Bladder microvascular endothelial cell (primary cell): Measurements from ENCODE around the gene DIAPH1. TPM values are rescaled to one million over a fixed set of nuclear protein-coding genes. Genes with fewer than 3 reads are reported as not detected.

Source experiments
- total RNA-seq: library from RNA; depleted of rRNA; stranded (reverse); fragments of >200 nt; gene quantifications from 2 replicates; pipeline ENCODE4 v1.2.3, GENCODE V29; 2014

DIAPH1 gene
- 43.5 and 77.2 TPM in 2 replicates for total RNA-seq

DNA sequence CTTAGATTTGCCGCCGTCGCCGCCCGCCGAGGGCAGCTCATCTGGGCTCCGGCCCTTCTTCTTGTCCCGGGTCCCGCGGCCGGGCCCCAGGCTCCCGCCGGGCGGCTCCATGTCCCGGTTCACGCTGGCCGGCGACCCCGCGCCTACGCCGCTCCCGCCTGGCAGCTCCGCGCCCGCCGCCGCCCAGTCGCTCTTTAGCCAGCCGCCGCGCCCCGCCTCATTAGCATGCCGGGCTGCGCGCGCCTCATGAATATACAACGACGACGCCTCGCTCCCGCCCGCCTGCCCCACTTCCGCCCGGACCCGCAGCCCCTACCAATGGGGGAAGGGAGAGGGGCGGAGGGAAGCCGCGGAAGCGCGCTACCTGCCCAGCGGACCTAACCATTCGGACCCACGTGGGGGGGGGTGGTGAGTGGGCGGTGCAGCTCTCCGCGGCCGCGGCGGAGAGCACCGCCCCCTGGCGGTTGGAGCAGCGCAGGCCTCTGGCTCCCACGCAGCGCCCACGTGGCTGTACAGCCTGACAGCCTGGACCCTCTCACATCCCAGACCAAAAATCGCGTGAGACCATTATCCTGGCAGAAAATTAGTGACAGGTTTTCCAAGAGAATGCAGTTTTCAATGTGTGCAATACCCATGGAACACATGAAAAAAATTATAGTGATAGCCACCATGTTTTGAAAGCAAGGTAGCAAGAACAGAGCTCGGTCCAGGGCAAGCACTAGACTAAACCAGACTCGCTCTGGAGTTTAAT lies at the start of gene DIAPH1:
DIAPH1 (minus strand) TSS at position 197 of the 751 bp plus-strand sequence; CDS start at position 111, 86 bp downstream.

DNA sequence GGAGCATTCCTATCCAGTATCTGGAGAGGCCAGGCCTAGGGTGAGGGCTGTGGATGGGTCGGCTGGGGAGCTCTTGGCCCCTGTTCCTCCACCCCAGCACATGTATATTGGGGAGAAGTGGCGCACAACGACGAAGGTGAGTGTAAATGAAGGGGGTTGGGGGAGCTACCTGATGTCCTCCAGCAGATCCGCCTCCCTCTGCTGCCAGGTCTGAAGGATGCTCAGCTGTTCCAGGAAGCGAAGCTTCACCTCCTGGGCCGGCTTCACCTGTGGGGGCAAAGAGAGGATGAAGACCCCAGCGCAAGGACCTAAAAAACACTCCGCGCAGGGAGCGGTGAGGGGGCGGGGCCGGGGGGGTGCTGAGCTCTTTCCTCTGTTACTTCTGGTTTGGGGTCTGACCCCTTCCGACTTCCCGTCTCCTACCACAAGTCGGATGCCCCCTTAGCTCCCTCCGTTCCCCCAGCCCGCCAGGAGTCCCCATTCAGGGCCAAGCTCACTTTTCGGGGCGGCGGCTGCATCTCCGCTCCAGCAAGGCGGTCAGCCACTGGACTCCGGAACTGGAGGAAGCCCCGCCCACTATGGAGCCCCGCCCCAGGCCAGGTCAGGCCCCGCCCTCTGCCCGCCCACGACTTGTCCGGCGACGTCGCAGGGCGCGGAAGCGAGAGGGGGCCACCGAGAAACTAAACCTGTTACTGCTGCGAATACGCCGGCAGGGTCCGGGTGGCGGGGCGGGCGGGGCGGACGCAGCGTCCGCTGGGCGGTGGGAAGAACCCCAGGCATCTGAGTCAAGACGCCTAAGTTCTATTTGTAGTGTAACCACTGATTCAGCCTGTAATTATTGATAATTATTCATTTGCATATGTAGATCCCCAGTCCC lies 32.3 kb upstream of the DIAPH1 start, which contains the start of gene FCHSD1:
FCHSD1 (minus strand) TSS at position 568 of the 877 bp plus-strand sequence; CDS start at position 518, 50 bp downstream.

DNA sequence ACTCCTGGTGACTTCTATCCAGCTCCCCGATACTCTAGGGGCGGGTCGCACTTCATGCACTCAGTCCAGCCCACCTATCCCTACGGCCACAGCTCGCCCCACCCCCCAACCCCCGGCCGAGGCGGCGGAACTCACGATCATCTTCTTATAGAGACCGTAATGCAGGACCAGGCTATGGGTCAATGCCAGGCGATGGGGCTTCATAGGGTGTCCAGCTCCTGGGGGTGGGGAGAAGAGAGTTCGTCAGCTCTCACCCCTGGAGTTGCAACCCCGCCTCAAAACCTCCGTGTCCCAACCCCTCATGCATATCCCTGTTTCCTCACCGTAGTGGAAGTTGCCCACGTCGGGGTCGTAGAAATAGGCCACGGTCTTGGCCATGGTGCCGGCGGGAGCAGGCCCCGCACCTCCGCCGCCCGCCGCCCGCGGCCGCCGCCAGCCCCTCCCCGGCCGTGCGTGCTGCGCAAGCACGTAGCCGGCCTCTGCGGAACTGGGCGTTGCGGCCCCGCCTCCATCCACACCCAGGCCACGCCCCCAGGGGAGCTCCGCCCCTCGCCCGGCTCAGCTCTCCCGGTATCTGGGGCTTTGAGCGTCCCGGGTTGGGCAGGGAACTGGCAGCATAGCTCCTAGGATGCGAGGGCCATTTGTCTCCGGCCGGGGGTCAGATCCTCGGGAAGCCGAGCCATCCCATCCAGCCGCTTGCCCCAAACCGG lies 17.8 kb upstream of the DIAPH1 start, which contains the start of the genes HDAC3 and RELL2:
HDAC3 (minus strand) TSS at position 437 of the 710 bp plus-strand sequence; CDS start at position 378, 59 bp downstream.
RELL2 (plus strand) TSS at position 585 of the 710 bp plus-strand sequence. CDS start 1,229 bp downstream, outside the sequence.

DNA sequence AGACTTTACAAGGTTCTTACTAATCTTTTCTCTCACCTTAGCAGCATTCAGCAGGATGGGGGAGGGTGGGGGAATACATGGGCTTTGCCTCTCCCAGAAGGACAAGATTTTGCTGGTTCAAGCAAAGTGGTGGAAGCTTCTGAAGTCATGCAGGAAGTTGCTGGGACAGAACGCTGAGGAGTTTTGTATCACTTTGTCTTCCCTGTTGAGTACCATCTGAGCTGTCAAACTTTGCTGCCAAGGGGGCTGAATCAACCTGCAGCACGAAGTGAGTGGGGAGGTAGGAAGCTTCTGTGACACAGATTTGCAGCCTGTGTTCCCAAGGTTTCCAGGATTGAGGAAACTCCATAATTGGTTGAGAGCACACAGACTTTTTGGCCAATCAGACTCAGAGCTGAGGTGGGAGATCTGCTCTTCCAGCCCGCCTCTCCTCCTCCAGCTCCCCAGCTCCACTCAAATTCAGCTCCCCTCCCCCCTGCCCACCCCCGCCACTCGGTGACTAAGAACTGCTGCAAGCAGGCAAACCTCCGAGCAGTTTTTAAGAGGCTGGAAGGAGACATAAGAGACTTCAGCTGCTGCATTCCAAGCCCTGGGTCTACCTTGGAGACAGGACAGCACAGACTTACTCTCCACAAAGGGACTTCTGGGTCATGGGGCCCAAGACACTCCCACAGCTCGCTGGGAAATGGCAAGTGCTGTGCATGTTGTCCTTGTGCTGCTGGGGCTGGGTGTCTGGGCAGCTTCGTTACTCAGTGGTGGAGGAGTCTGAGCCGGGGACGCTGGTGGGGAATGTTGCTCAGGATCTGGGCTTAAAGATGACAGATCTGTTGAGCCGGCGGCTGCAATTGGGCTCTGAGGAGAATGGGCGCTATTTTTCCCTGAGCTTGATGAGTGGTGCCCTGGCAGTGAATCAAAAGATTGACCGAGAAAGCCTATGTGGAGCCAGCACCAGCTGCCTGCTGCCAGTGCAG lies 129.9 kb downstream of the DIAPH1 start, which contains the start of gene PCDHGC5:
PCDHGC5 (plus strand) TSS at position 491 of the 971 bp plus-strand sequence; CDS start at position 651, 160 bp downstream.

DNA sequence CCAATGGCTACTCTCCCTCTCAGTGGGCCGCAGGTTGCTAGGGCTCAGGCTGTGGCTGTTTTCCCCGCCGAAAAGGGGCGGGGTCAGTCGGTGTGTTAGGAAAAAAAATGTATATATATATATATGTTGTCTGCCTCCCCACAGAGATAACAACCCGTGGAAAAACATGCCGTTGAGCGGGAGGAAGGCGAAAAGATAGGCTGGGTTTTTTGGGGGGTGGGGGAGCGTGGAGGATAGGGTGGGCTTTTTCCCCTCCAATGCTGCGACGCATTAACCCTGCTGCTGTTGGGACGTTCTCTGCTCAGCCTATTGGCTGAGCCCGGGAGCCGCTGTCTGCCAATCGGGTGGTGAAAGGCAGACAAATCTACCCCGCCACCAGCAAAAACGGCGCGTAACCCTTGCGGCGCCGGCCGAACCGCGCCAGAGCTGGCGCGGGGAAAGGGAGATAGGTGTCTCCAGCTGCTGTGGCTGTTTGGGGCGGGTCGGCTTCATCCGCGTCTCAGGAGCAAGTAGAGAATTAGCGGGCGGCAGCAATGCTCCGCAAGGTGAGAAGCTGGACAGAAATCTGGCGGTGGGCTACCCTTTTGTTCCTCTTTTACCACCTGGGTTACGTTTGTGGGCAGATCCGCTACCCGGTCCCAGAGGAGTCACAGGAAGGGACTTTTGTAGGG lies 134.0 kb downstream of the DIAPH1 start, which contains the start of gene PCDHGC4:
PCDHGC4 (plus strand) TSS at position 390 of the 671 bp plus-strand sequence; CDS start at position 534, 144 bp downstream.

DNA sequence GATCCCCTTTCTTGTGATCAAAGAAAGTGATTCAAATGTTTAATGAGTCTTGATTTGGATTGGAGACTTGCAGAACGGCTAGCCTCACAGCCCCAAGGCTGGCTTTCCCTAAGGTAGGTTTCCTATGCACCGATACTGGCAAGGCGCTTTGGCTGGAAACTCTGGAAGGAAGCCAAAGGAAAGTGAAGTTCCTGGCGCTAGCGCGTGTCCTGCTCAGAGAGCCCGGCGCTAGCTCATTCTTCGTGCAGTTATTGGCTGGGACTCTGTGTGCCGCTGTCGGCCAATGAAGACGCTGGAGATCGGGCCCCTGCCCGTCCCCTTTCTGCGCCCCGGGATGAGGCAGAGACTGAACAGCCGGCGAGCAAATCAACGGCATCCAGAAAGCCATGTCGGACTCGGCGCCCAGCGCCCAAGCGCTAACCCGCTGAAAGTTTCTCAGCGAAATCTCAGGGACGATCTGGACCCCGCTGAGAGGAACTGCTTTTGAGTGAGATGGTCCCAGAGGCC lies 143.1 kb downstream of the DIAPH1 start, which contains the start of gene PCDHGC3:
PCDHGC3 (plus strand) TSS at position 342 of the 507 bp plus-strand sequence; CDS start at position 493, 151 bp downstream.

Other genes starting within 250 kb of the DIAPH1 start
- 1.5 and 8.4 TPM in 2 replicates for gene PCDHGB3, start 248.8 kb downstream of the DIAPH1 start, total RNA-seq
- 1.5 and 4.1 TPM in 2 replicates for gene PCDHGA6, start 245.1 kb downstream of the DIAPH1 start, total RNA-seq
- gene PCDHGA7, start 236.3 kb downstream of the DIAPH1 start, total RNA-seq: 0.65 and 3.3 TPM in 2 replicates
- 8.3 and 20.1 TPM in 2 replicates for gene PCDHGB4, start 231.3 kb downstream of the DIAPH1 start, total RNA-seq
- gene PCDHGA8, start 226.4 kb downstream of the DIAPH1 start, total RNA-seq: 0.65 and 3.0 TPM in 2 replicates
- 8.1 and 23.0 TPM in 2 replicates for gene PCDHGB5, start 221.1 kb downstream of the DIAPH1 start, total RNA-seq
- gene PCDHGA9, start 216.2 kb downstream of the DIAPH1 start, total RNA-seq: 0.97 and 4.5 TPM in 2 replicates
- gene PCDHGB6, start 211.0 kb downstream of the DIAPH1 start, total RNA-seq: 1.6 and 3.9 TPM in 2 replicates
- 2.1 and 5.2 TPM in 2 replicates for gene PCDHGA10, start 206.0 kb downstream of the DIAPH1 start, total RNA-seq
- gene PCDHGB7, start 201.3 kb downstream of the DIAPH1 start, total RNA-seq: 3.2 and 12.3 TPM in 2 replicates
- gene PCDHGA11, start 197.9 kb downstream of the DIAPH1 start, total RNA-seq: 4.0 and 14.5 TPM in 2 replicates
- gene PCDHGA12, start 188.5 kb downstream of the DIAPH1 start, total RNA-seq: 1.8 and 6.2 TPM in 2 replicates
- gene PCDHGC3, start 143.0 kb downstream of the DIAPH1 start, total RNA-seq: 6.5 and 22.3 TPM in 2 replicates
- 0.49 and 2.8 TPM in 2 replicates for gene PCDHGC4, start 134.0 kb downstream of the DIAPH1 start, total RNA-seq
- 0.32 and 1.4 TPM in 2 replicates for gene PCDHGC5, start 129.9 kb downstream of the DIAPH1 start, total RNA-seq
- gene HDAC3, start 17.8 kb upstream of the DIAPH1 start, total RNA-seq: 35.5 and 49.5 TPM in 2 replicates
- 3.1 and 5.6 TPM in 2 replicates for gene RELL2, start 18.0 kb upstream of the DIAPH1 start, total RNA-seq
- gene FCHSD1, start 32.4 kb upstream of the DIAPH1 start, total RNA-seq: 14.2 and 24.1 TPM in 2 replicates
- gene ARAP3, start 63.2 kb upstream of the DIAPH1 start, total RNA-seq: 26.2 and 58.8 TPM in 2 replicates